HEK293T (cell line): Measurements from ENCODE around the gene CTCFL.

ENCODE experiments used
- BHLHE40 ChIP-seq: fragments of 450-650 bp; IDR thresholded peaks from 2 replicates; pipeline ENCODE4 v1.6.1; 2016; ENCODE audit warnings: mild to moderate bottlenecking, moderate library complexity, borderline replicate concordance
- CTBP1 ChIP-seq: fragments of 450-650 bp; IDR thresholded peaks from 2 replicates; pipeline ENCODE4 v1.6.1; 2016; ENCODE audit warnings: borderline replicate concordance
- FOXK2 ChIP-seq: fragments of 450-650 bp; IDR thresholded peaks from 2 replicates; pipeline ENCODE4 v1.6.1; 2016; ENCODE audit warnings: mild to moderate bottlenecking

DNA sequence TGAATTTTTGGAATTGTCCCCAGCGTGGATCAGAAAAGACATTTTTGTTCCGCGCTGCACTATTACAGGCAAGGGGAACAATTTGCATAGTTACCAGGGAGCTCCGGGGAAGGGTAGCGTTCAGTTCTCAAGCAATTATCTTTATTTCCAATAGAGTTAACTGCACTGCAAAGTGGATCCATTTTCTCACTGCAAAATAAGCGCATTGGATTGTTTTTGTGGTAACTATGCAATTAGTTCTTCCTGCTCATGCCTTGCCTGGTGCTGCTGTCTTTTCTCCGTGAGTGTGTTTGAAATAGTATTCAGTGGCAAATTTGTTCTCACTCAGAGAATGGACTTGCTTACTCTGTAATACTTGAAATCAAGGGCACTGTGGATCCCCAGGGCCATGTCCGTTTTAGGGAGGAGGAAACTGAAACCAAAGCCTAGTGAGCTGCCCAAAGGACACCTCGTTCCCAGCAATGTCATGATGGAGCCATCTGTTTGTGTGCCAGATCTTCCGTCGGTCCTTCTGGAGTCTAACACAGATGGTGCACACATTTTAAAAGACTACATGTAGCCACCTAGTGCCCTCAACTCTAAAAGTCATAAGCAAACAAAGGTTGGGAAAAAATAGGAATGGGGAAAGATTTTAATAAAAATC lies 28.6 kb upstream of the CTCFL start:
- TF ChIP-seq FOXK2 (no peak), CTBP1 (no peak), BHLHE40 (no peak)
